GM19193 (cell line): ENCODE results near the gene WDR17.

Experiments
- POLR2A ChIP-seq: IDR thresholded peaks from 4 replicates; pipeline ENCODE4 v1.6.1; 2011; ENCODE audit not compliant: insufficient read depth, insufficient read length; ENCODE audit errors: extremely low read depth

Gene WDR17

DNA sequence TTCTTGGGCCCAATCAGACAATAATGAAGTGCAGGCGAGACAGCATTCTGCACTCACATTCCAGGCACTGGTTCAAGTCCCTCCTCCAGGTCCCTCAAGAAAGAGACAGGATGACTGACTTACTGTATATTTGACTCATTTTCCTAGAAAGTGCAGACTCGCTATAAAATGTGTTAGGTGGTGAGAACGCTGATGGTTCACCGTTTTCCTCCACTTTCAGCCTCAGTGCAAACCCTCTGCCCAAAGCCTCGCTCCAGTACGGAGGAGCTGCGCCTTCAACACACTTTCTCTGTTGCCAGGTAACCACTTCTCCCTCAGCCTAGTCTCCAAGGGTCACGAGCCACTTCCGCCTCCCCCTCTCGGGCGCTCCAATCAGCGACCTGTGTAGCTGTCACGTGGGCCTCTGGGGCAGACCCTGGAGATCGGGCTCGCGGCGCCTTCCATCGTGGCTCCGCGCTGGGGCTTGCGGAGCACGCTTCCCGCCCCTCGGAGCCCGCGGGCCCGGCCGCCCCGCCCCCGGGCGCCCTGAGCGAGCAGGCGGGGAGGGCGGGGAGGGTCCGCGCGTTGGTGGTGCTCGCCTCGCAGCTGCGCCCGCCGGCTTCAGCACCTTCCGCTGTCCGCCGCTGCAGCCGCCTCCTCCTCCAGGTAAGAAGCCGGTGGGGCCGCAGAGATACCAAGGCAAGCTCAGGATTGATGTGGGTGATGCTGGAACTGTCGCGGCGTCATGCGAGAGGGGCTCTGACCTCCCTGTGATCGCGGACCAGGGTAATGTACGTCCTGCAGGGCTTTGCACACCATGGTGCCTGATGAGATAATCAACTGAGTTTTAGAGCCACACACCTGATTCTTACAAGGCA is at the start of gene WDR17:
Gene WDR17 (plus strand): TSS at position 407 of the 857 bp plus-strand sequence. CDS start 45,740 bp downstream, outside the sequence.
- no peak for TF ChIP-seq POLR2A

DNA sequence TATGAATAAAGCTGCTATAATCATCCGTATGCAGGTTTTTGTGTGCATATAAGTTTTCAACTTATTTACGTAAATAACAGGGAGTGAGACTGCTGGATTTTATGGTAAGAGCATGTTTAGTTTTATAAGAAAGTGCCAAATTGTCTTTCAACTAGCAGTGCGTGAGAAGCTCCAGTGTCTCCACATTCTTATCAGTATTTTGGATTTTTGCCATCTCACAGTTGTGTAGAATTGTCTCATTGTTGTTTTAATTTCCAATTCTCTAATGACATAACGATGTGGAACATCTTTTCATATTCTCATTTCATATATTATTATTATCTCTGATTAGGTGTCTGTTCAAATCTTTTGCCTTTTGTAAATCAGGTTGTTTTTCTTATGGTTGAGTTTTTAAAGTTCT is 49.0 kb upstream of the WDR17 start:
- no peak for TF ChIP-seq POLR2A

GRCh38 chr4:176020481-176021085 is 45.1 kb upstream of the WDR17 start:
- TF ChIP-seq POLR2A: no peak

GRCh38 chr4:176030391-176030790 is 35.2 kb upstream of the WDR17 start:
- TF ChIP-seq POLR2A: no peak

DNA sequence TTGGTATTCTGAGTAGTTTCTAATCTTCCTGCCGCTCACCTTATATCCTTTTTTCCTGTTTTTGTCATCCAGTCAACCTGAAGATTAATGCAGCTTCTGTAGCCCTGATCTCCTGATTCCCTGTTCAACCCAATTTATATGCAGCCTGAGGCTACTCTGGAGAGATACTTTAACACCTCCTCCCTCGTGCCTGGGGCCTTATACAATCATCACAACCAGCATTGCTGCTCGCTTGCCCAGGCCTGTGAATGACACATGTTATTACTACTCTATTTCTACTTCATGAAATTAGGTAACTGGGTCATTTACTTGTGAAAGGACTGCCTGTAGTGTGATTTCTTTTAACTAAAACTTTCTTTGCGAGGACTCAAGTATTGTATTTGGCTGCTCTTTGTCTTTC is 33.7 kb upstream of the WDR17 start:
- no peak for TF ChIP-seq POLR2A

DNA sequence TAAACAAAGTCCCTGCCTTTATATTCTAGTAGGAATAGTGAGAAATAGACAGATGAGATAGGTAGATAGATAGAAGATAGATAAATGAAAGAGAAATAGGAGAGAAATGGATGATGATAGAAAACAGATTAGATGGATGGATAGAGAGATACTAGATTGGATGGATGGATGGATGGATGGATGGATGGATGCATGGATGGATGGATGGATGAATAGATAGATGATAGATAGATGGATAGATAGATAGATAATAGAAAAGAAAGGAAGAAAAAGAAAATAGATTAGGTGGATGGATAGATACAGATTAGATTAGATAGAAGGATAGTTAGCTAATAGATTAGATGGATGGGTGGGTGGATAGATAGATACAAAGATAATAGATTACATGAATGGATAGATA is 33.2 kb upstream of the WDR17 start:
- no peak for TF ChIP-seq POLR2A

GRCh38 chr4:176034499-176034898 is 31.1 kb upstream of the WDR17 start:
- TF ChIP-seq POLR2A: no peak

DNA sequence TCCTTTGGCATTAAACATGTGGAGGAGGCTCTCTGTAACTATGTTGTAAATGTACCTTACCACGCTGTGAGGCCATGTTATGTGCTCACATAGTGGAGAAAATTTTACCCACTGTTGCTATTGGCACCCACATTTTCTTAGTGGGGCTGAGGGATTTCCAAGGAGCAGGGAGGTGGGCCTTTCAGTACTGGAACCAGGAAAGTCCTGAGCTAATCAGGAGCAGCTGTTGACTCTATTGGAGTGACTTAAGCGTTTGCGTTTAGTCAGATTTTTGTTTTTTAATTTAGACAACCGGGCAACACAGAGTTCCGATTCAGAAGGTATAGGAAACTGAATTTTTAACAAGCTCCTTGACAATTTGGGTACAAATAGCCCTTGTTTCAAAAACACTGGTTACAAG is 30.7 kb upstream of the WDR17 start:
- no peak for TF ChIP-seq POLR2A

- no peak for TF ChIP-seq POLR2A
These were observed 28.9 kb upstream of the WDR17 start for GRCh38 chr4:176036585-176037205.

DNA sequence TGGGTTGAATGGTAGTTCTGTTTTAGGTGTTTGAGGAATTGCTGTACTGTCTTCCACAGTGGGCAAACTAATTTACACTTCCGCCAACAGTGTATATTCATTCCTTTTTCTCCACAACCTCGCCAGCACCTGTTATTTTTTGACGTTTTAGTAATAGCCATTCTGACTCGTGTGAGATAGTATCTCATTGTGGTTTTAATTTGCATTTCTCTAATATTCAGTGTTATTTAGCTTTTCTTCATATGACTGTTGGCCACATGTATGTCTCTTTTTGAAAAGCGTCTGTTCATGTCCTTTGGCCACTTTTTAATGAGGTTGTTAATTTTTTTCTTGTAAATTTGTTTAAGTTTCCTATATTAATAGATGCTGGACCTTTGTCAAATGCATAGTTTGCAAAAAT is 26.9 kb upstream of the WDR17 start:
- no peak for TF ChIP-seq POLR2A

GRCh38 chr4:176042195-176042594 is 23.4 kb upstream of the WDR17 start:
- no peak for TF ChIP-seq POLR2A

DNA sequence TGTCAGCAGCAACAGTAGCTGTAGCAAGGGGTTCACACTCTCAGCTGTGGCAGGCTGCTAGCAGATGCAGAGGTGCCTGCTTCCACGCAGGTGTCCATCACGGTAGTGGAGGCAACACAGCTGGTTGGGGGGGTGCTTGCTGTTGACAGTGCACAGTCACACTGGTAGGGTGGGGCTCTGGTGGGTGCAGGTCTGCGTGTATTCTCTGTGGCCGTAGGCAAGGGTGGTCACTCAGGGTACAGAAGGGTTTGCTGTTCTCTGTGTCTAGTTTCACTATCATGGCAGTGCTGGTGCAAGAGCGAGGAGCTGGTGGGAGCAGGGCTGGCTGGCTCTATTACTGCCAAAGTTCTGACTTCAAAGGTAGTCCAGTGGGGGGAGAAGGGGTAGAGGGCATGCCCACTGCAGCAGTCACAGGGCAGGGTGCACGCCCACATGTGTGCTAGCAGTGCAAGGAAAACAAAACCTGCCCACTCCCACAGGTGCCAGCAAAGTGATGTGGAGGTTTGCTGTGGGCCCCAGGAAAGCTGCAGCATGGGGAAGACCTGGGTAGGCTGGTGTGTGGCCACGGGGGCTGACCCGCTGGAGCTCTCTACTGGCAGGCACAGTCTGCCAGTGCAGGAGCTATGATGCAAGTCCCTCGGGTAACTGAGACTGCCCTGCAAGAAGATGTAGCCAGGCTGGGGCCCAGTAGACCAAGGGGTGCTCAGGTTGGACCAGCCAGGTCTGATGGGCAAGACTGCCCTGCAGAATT is 21.6 kb upstream of the WDR17 start:
- TF ChIP-seq POLR2A: no peak

GRCh38 chr4:176044589-176044951 is 21.1 kb upstream of the WDR17 start:
- TF ChIP-seq POLR2A: no peak

GRCh38 chr4:176048631-176049030 is 17.0 kb upstream of the WDR17 start:
- TF ChIP-seq POLR2A: no peak

- TF ChIP-seq POLR2A: no peak
These were observed 12.9 kb upstream of the WDR17 start for GRCh38 chr4:176052744-176053143.
